Activated CD4-positive, alpha-beta T cell treated with anti-CD3 and anti-CD28 coated beads, Interleukin-2, amount 50 U/mL, for 24 hours (primary cell): ENCODE results near the gene STYXL1.
A peak's percentile ranks its signal among the peaks of the same experiment; 100 is the strongest.
"Not testable (repeated sequence)": the region's sequence is repeated elsewhere in the genome, so short reads cannot be mapped to it uniquely, and the experiment has no call there.

Experiments used
- DNase-seq, 2 donors: peaks; one replicate each; pipeline ENCODE4 v3.0.0-alpha.2; 2020; ENCODE audit warnings: low read depth in 1 of 2, low spot score in 1 of 2

STYXL1 gene

GRCh38 chr7:76066716-76067503 is 19.1 kb upstream of the STYXL1 start:
- DNase-seq = no peak

DNA sequence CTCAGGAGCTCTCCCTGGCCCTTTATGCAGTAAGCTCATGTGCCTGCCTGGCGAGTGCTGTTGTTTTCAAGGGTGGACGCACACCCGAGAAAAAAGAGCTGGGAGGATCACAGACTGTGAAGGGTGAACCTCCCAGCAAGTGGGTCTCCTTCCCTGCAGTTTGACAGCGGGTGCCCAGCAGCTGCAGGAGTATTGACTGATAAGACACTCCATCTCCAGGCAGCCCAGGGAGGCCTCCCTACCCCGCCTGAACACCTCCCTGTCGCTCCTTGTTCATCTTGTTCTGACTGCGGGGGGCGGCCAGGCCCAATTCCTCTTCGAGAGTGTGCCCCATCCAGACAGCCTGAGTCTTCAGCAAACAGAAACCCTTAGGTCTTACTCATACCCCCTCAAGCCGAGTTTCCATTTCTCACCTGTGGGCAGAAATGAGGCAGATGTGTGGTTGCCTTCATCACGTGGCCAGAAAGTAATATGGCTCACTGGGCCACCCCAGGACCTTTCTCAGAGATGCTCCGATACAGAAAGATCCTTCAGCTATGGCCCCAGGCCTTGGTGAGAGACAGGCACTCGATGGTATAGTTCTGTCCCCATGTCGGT is 17.3 kb upstream of the STYXL1 start:
- DNase-seq = no peak

DNA sequence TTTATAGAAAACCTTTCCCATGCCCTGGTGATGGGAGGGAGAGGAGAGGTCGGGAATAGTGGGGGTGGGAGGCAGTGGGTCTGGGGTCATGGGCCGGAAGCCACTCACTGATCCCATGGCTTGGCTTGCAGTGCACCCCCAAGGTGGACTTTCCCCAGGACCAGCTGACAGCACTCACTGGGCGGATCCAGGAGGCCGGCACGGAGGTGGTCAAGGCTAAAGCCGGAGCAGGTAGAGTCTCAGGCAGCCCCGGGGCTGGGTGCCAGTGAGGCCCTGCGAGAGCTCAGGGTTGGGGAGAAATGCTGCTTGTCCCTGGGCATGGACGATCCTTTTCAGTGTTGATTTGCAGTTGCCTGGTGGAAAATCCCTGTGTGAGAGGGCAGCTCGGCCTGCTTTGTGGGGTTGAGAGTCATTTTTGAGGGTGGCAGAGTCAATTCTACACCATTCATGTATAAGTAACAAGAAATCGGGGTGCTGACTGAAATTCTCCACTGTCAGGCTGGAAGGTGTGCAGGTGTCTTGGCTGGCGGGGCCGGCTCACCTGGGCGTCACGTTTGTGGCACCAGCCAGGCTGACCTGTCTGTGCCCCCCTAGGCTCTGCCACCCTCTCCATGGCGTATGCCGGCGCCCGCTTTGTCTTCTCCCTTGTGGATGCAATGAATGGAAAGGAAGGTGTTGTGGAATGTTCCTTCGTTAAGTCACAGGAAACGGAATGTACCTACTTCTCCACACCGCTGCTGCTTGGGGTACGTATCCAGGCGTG is 16.6 kb upstream of the STYXL1 start:
- no peak for DNase-seq

DNA sequence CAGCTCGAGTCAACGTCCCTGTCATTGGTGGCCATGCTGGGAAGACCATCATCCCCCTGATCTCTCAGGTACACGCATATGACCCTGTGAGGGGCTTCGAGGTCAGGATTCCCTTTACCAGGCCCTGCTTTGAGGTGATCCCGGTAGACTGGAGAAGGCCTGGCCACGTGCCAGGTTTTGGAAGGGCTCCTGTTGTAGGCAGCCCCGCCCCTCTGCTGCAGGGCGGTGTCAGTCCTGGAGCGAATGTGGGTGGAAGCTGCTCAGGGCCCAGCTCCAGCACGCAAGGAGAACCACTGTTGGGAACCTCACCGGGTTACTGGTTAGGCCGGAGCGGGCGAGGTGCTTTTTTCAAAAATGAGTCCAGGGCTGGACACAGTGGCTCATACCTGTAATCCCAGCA is 15.7 kb upstream of the STYXL1 start:
- DNase-seq = no peak

DNA sequence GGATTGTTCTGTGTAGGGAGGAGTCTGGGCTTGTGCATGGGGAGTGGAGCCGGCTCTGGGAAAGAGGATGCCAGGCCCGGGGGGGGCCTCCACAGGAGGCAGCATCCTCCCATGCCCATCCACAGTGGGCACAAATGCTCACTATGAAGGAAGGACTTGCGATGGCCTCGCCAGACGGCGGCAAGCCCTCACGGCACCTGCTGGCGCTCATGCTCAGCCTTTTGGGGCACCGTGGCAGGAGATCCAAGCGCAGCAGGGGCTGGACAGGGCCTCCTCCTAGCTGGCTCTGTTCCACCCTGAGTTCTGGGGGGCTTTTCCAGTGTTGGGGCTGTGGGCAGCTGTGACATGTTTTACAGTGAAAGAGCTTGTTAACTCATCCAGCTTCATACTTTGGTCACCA is 15.3 kb upstream of the STYXL1 start:
- no peak for DNase-seq

DNA sequence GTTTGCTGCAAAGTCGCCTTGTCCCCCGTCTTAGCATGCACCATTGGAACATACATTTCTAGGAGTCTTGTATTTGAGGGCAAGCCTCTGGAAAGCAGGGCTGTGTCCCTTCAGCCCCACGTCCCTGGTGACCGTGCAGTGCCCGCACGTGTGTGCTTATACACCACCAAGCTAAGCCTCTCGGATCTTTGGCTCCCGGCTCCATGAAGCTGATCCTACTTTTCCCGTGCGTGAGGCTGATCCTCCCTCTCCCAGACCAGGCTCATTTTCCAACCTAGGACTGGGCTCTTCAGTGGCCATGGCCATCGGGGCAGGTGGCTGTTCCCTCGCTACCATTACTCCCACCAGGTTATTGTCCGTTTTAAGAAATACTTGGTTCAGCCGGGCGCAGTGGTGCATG is 14.5 kb upstream of the STYXL1 start:
- no peak for DNase-seq

GRCh38 chr7:76060842-76061241 is 13.0 kb upstream of the STYXL1 start:
- no peak for DNase-seq

- DNase-seq = not testable (repeated sequence)
Measured at GRCh38 chr7:76058745-76059144, 10.9 kb upstream of the STYXL1 start.

- no peak for DNase-seq
Measured at GRCh38 chr7:76057813-76058145, 10.0 kb upstream of the STYXL1 start.

- DNase-seq = no peak
Measured at GRCh38 chr7:76057103-76057812, 9.5 kb upstream of the STYXL1 start.

- no peak for DNase-seq
Measured at GRCh38 chr7:76056241-76056640, 8.4 kb upstream of the STYXL1 start.

GRCh38 chr7:76054123-76055120 is 6.6 kb upstream of the STYXL1 start:
- DNase-seq = no peak

DNA sequence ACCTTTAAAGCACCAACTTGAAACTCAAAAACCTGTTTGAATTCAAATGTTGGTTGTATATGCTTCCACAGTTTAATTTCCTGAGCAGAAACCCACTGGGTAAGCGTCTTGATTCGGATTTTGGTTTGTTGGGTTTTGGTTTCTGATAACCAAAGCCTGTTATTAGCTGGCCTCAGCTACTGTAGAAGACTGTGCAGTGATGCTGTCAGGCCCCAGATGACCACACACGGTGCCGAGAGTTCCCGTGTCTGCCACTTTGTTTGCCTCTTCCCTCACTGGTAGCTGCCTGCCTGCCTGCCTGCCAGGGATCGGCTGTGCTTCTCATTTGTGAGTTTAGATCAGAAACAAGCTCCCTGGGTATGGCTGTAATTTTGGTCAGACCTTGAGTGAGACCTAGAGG is 5.7 kb upstream of the STYXL1 start:
- DNase-seq = no peak

DNA sequence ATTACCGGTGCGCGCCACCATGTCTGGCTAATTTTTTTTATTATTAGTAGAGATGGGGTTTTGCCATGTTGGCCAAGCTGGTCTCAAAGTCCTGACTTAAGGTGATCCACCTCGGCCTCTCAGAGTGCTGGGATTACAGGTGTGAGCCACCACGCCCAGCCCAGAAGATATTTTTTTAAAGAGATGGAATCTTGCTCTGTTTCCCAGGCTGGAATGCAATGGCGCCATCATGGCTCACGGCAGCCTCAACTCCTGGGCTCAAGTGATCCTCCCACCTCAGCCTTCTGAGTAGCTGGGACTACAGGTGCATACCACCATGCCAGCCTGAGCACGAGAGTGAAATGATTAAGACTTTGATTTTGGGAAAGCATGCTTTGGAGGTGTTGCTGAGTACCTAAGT is 4.9 kb upstream of the STYXL1 start:
- not testable (repeated sequence) for DNase-seq

DNA sequence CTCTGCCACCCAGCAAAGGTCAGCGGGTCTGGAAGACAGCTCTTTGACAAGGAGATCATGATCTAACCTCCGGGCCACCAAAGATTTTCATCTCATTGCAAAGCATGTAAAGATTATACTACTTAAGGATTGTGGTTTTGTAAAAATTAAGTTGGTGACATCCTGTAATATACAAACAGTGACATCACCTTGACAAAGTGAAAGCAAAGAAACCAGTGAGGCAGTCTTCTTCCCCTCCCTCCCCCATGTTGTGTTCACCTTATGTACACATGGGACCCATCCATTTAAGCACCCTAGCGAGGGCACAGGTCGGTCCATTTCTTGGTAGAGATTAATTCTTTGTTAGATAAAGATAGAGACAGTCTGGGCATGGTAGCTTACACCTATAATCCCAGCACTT is 4.0 kb upstream of the STYXL1 start:
- DNase-seq = no peak

DNA sequence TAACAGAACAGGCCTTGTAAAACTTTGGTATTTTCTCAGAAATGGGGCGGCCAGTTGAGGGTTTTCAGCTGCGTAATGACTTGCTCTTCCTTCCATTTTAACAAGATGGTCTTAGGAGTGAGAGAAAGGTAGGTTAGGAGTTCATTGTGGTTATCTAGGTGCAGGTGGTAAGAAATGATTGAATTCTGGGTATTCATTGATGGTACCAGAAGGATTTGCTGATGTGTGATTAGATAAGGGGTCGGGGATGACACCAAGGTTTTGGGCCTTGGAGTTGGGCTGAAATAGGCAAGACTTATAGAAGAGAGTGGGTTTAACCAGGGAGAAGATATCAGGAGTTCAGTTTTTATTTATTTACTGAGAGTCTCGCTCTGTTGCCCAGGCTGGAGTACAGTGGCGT is 2.7 kb upstream of the STYXL1 start:
- no peak for DNase-seq

DNA sequence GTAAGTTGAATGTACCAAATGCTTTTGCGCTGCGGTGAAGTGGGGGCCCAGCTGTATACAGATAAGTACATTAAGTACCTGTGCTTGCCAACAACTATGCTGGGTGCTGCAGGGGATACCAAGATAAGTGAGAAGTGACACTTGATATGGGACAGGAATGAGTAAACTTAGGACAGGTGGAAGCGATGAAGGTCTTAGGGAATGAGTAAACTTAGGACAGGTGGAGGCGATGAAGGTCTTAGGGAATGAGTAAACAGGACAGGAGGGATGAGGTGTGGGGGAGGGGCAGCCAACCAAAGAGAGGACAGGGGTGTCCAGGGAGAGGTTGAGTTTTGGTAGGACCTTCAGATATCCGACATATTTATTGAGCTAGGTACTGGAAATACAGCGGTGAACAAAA is 1.5 kb upstream of the STYXL1 start:
- no peak for DNase-seq

- peak in 1 of 2 donors; percentile 16 for DNase-seq
Measured at GRCh38 chr7:76048668-76048988, 828 bp upstream of the STYXL1 start.

DNA sequence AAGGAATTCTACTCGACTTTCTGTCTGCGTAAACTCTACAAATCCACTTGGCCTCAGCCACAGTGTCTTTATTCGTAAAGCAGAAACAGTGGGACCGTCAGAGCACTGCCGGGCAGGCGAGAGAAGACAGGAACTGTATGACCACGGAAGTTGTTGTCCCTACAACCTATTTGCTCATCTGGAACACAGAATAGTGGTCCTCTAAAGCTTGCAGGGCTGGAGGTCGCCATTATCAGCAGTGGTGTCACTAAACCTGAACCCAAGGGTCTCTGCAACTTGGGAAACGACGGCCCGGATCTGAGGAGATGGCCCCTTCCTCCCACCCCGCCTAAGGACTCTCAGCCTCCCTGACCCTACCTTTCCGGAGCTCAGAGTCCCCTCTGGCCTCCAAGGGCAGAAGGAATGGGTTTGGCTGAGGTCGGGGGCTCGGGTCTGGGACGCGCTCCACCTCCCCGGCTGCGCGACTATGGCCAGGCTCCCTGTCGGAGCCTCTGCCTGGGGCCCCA is 442 bp downstream of the STYXL1 start:
- no peak for DNase-seq

GRCh38 chr7:76044375-76044865 is 3.4 kb downstream of the STYXL1 start:
- DNase-seq = no peak
